HFFc6 (cell line): ENCODE results near the gene CORO1C. TPM values are rescaled to one million over a fixed set of nuclear protein-coding genes. Genes with fewer than 3 reads are reported as not detected.

Source experiments
- DNase-seq: peaks from one replicate; pipeline ENCODE4 v3.0.0-alpha.2; 2018
- H3K27ac Mint-ChIP-seq: 2 replicates; pipeline ENCODE4 v1.8.0; 2020; ENCODE audit warnings: mild to moderate bottlenecking, mixed read lengths
- H3K27me3 Mint-ChIP-seq: 2 replicates; pipeline ENCODE4 v1.8.0; 2021; ENCODE audit warnings: mild to moderate bottlenecking, moderate library complexity, mixed read lengths; ENCODE audit not compliant: insufficient read depth
- H3K36me3 Mint-ChIP-seq: 2 replicates; pipeline ENCODE4 v1.8.0; 2021; ENCODE audit warnings: low read depth, mixed read lengths
- H3K4me1 Mint-ChIP-seq: 2 replicates; pipeline ENCODE4 v1.8.0; 2020; ENCODE audit warnings: low read depth, mixed read lengths
- H3K4me3 Mint-ChIP-seq: 2 replicates; pipeline ENCODE4 v1.8.0; 2020; ENCODE audit warnings: mild to moderate bottlenecking, moderate library complexity, mixed read lengths
- H3K9me3 Mint-ChIP-seq: 2 replicates; pipeline ENCODE4 v1.8.0; 2020; ENCODE audit warnings: mild to moderate bottlenecking, mixed read lengths
- total RNA-seq, 6 experiments: library from RNA; stranded (reverse); fragmentation: NEBNext Ultra II Directional; extraction: Animal tissue kit (Norgen Biotek cat#: 25700); gene quantifications; 2 replicates in 1 of 6; 3 replicates in 5 of 6; pipeline ENCODE4 v1.2.3, GENCODE V29; 2021
- TF ChIP-seq, protein P1 (sequence below): fragments of 200-600 bp; sonication (generic); IDR thresholded peaks from 2 replicates; pipeline ENCODE4 v1.5.0; 2021; ENCODE audit warnings: antibody characterized with exemption, mild to moderate bottlenecking

Gene CORO1C
- total RNA-seq, 6 experiments from 2014 or later: 541 to 709 (median 649) TPM

DNA sequence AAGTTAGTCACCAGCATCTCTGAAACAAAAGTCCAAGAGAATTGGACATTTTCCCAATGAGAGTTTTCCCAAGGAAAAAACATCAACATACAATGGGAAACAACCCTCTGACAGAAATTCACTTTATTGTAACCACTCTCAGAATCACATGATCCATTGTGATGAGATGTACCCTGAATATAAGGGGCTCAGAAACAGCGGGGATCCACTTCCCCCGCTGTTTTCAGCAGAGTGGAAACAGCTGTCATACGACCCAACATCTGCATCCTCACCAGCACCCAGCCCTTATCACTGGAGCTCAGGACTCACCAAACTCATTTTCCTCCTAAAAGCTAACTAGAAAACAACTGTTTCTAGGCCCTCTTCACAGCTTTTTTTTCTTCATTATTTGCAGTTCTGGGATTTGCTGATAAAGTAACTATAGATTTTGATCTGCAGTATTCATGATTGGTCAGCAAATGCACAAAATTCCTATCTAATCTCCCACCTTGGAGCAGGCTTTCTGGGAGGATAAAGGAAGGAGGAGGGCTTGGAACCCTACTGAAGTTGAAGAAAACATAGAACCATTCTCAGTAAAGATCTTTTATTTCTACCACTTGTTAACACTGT lies 31.3 kb downstream of the CORO1C start:
- H3K9me3 Mint-ChIP-seq: peaks cover 2% of the 10 kb centered on the region; the same call in 1 of the 2 replicates
- H3K4me1 Mint-ChIP-seq: peaks cover 99% of the 10 kb centered on the region
- H3K27me3 Mint-ChIP-seq: no peaks in the 10 kb centered on the region
- DNase-seq: no peak
- peaks cover 76% of the 10 kb centered on the region for H3K36me3 Mint-ChIP-seq
- no peak overlapping the region for H3K4me3 Mint-ChIP-seq
- H3K27ac Mint-ChIP-seq: peak overlapping the region; percentile 62
- TF ChIP-seq, protein P1, sequence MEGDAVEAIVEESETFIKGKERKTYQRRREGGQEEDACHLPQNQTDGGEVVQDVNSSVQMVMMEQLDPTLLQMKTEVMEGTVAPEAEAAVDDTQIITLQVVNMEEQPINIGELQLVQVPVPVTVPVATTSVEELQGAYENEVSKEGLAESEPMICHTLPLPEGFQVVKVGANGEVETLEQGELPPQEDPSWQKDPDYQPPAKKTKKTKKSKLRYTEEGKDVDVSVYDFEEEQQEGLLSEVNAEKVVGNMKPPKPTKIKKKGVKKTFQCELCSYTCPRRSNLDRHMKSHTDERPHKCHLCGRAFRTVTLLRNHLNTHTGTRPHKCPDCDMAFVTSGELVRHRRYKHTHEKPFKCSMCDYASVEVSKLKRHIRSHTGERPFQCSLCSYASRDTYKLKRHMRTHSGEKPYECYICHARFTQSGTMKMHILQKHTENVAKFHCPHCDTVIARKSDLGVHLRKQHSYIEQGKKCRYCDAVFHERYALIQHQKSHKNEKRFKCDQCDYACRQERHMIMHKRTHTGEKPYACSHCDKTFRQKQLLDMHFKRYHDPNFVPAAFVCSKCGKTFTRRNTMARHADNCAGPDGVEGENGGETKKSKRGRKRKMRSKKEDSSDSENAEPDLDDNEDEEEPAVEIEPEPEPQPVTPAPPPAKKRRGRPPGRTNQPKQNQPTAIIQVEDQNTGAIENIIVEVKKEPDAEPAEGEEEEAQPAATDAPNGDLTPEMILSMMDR: no peak

DNA sequence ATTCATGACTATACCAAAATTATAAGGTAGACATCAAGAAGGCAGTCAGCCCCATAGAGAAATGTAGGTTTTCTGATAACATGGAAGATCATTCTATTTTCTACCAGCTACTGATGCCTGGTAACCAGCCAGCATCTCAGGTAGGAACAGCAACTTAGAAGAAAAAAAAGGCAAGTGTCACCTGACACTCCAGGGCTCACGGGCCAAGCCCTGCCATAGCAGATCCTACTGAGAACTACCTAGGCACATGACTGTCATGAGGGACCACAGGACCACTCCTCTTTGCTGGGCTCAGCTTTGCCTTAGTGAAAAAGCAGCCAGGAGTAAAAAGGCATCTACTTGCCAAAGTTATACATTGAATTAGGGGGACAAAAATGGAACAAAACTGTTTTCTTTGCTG lies 33.4 kb downstream of the CORO1C start:
- H3K36me3 Mint-ChIP-seq: peaks cover 73% of the 10 kb centered on the region
- TF ChIP-seq, protein P1: no peak
- H3K27ac Mint-ChIP-seq: peak overlapping the region; percentile 96
- H3K27me3 Mint-ChIP-seq: peaks cover 8% of the 10 kb centered on the region
- peaks cover 93% of the 10 kb centered on the region for H3K4me1 Mint-ChIP-seq
- peak overlapping the region; percentile 68 for H3K4me3 Mint-ChIP-seq
- DNase-seq: no peak
- H3K9me3 Mint-ChIP-seq: peaks cover 3% of the 10 kb centered on the region; the same call in 1 of the 2 replicates

- TF ChIP-seq, protein P1: no peak
- H3K27ac Mint-ChIP-seq: peak overlapping the region; percentile 96
- H3K9me3 Mint-ChIP-seq: peaks cover 3% of the 10 kb centered on the region; the same call in 1 of the 2 replicates
- H3K36me3 Mint-ChIP-seq: peaks cover 67% of the 10 kb centered on the region
- H3K4me3 Mint-ChIP-seq: peak overlapping the region; percentile 68
- peaks cover 9% of the 10 kb centered on the region for H3K27me3 Mint-ChIP-seq
- H3K4me1 Mint-ChIP-seq: peaks cover 93% of the 10 kb centered on the region
- DNase-seq: no peak
Observed at GRCh38 chr12:108696996-108697290, 34.4 kb downstream of the CORO1C start.

GRCh38 chr12:108696111-108696995 lies 35.0 kb downstream of the CORO1C start:
- Mint-ChIP-seq H3K4me3 (peak overlapping the region; percentile 68), H3K36me3 (peaks cover 67% of the 10 kb centered on the region), H3K9me3 (peaks cover 3% of the 10 kb centered on the region; the same call in 1 of the 2 replicates), H3K27ac (peak overlapping the region; percentile 96), H3K4me1 (peaks cover 93% of the 10 kb centered on the region), H3K27me3 (peaks cover 9% of the 10 kb centered on the region)
- DNase-seq: peak; percentile 96
- TF ChIP-seq, protein P1: no peak

DNA sequence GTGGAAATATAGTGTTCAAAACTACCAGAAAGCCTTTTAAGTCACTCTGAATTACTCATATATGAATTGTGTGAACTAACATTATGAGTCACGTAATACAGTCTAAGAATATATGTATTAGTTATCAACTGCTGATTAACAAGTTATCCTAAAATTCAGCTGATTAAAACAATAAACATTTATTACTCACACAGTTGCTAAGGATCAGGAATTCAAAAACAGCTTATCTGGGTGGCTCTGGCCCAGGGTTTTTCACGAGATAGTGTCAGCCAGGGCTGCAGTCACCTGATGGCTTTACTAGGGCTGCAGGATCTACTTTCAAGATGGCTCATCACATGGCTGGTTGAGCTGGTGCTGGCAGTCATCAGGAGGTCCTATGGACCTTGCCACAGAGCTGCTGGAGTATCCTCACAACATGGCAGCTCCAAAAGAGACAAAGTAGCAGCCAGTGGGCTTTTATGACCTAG lies 36.5 kb downstream of the CORO1C start:
- Mint-ChIP-seq H3K4me1 (peaks cover 93% of the 10 kb centered on the region), H3K9me3 (peaks cover 3% of the 10 kb centered on the region; the same call in 1 of the 2 replicates), H3K27ac (peak overlapping the region; percentile 96), H3K36me3 (peaks cover 58% of the 10 kb centered on the region), H3K4me3 (peak overlapping the region; percentile 68), H3K27me3 (peaks cover 9% of the 10 kb centered on the region)
- TF ChIP-seq, protein P1: no peak
- peak; percentile 53 for DNase-seq
